NCI-H526 (cell line): ENCODE data around the gene COL3A1.

ENCODE experiments used
- DNase-seq, 2 experiments: peaks; one replicate each; lab custom pipeline; 2025; lab: John Stamatoyannopoulos, UW

Gene COL3A1

GRCh38 chr2:188974164-188974563 is at the start of gene COL3A1:
Gene COL3A1, plus strand, starts transcription at chr2:188974373. Its CDS starts 117 bp downstream, at chr2:188974490.
- DNase-seq = no peak

- no peak for DNase-seq
Measured at GRCh38 chr2:188928643-188929042, 45.5 kb upstream of the COL3A1 start.

GRCh38 chr2:188931361-188931760 is 42.8 kb upstream of the COL3A1 start:
- no peak for DNase-seq

- no peak for DNase-seq
Measured at GRCh38 chr2:188937228-188938220, 36.6 kb upstream of the COL3A1 start.

- DNase-seq = no peak
Measured at GRCh38 chr2:188940171-188940570, 34.0 kb upstream of the COL3A1 start.

- DNase-seq = no peak
Measured at GRCh38 chr2:188944442-188944841, 29.7 kb upstream of the COL3A1 start.

GRCh38 chr2:188949046-188949818 is 24.9 kb upstream of the COL3A1 start:
- DNase-seq = no peak

GRCh38 chr2:188952901-188953300 is 21.3 kb upstream of the COL3A1 start:
- no peak for DNase-seq

- DNase-seq = no peak
Measured at GRCh38 chr2:188956290-188956689, 17.9 kb upstream of the COL3A1 start.

- DNase-seq = no peak
Measured at GRCh38 chr2:188956961-188957360, 17.2 kb upstream of the COL3A1 start.

GRCh38 chr2:188957646-188958045 is 16.5 kb upstream of the COL3A1 start:
- no peak for DNase-seq

GRCh38 chr2:188963741-188964140 is 10.4 kb upstream of the COL3A1 start:
- DNase-seq = no peak

- no peak for DNase-seq
Measured at GRCh38 chr2:188964976-188965546, 9.1 kb upstream of the COL3A1 start.

- DNase-seq = no peak
Measured at GRCh38 chr2:188965563-188965962, 8.6 kb upstream of the COL3A1 start.

- no peak for DNase-seq
Measured at GRCh38 chr2:188966079-188966571, 8.0 kb upstream of the COL3A1 start.

GRCh38 chr2:188966728-188967440 is 7.3 kb upstream of the COL3A1 start:
- DNase-seq = no peak

GRCh38 chr2:188969236-188969635 is 4.9 kb upstream of the COL3A1 start:
- DNase-seq = no peak

- no peak for DNase-seq
Measured at GRCh38 chr2:188969651-188970050, 4.5 kb upstream of the COL3A1 start.

GRCh38 chr2:188970211-188970610 is 4.0 kb upstream of the COL3A1 start:
- DNase-seq = no peak

GRCh38 chr2:188971432-188971861 is 2.7 kb upstream of the COL3A1 start:
- DNase-seq = no peak

GRCh38 chr2:188973641-188974040 is 532 bp upstream of the COL3A1 start:
- DNase-seq = no peak
